B cell (primary cell): ENCODE data around the gene CRTAP. TPM values are rescaled to one million over a fixed set of nuclear protein-coding genes. Genes with fewer than 3 reads are reported as not detected.
"Not testable (repeated sequence)": the region's sequence is repeated elsewhere in the genome, so short reads cannot be mapped to it uniquely, and the experiment has no call there.

ENCODE experiments used
- ATAC-seq: fragments of 200-7000 bp; cut with Tn5 transposase; one replicate; pipeline ENCODE4 v1.10.0; 2021; ENCODE audit warnings: low read depth, mild to moderate bottlenecking, moderate number of reproducible peaks, moderate library complexity
- CTCF ChIA-PET: fragments of 350-600 bp; sonication (Branson Sonifier 250); formaldehyde crosslinking; loops from one replicate; lab custom pipeline; 2021; ENCODE audit warnings: antibody characterized with exemption, inconsistent platforms; lab: Charles Lee
- POLR2A ChIA-PET: fragments of 350-600 bp; sonication (Branson Sonifier 250); formaldehyde crosslinking; loops from one replicate; lab custom pipeline; 2021; ENCODE audit warnings: antibody characterized with exemption; lab: Charles Lee
- DNase-seq: peaks from one replicate; pipeline ENCODE4 v3.0.0; 2013
- H2AFZ ChIP-seq: 2 replicates; pipeline ENCODE4 v1.6.1; 2012; ENCODE audit warnings: mild to moderate bottlenecking, low read depth, low read length; ENCODE audit not compliant: insufficient read depth, poor library complexity, severe bottlenecking
- H3K27ac ChIP-seq, 2 donors: 1 replicate in 1 of 2; 2 replicates in 1 of 2; pipeline ENCODE4 v1.5.1; 2012 to 2013; ENCODE audit warnings: low read length in 2 of 2, mild to moderate bottlenecking in 2 of 2, moderate library complexity in 1 of 2
- H3K27me3 ChIP-seq, 4 experiments: fragments of 200-600 bp in 1 of 4; sonication (generic) in 1 of 4; replicated peaks in 1 of 4; 1 replicate in 2 of 4; 2 replicates in 2 of 4; pipeline versions ENCODE4 v1.6.1 to v1.7.0; 2013 to 2016; ENCODE audit warnings: low read length in 3 of 4, mild to moderate bottlenecking in 2 of 4, mixed read lengths in 1 of 4, moderate library complexity in 1 of 4; ENCODE audit not compliant: insufficient read depth in 4 of 4, control insufficient read depth in 3 of 4; ENCODE audit errors: control extremely low read depth in 1 of 4
- H3K36me3 ChIP-seq, 2 experiments: replicated peaks in 1 of 2; 1 replicate in 1 of 2; 2 replicates in 1 of 2; pipeline versions ENCODE4 v1.6.1 to v1.7.1; 2013; ENCODE audit warnings: low read length in 1 of 2; ENCODE audit not compliant: insufficient read depth in 2 of 2, control insufficient read depth in 1 of 2; ENCODE audit errors: control extremely low read depth in 1 of 2, extremely low read depth in 1 of 2
- H3K4me1 ChIP-seq, 2 donors: fragments of 200-600 bp in 1 of 2; sonication (generic) in 1 of 2; 1 replicate in 1 of 2; 2 replicates in 1 of 2; pipeline versions ENCODE4 v1.5.1 to v1.6.1; 2013 to 2017; ENCODE audit warnings: low read length in 2 of 2; ENCODE audit not compliant: control insufficient read depth in 2 of 2, insufficient read depth in 2 of 2
- H3K4me2 ChIP-seq: replicated peaks from 2 replicates; pipeline ENCODE3; 2012; ENCODE audit warnings: mild to moderate bottlenecking, low read depth, low read length; ENCODE audit not compliant: poor library complexity, severe bottlenecking
- H3K4me3 ChIP-seq, 5 experiments: fragments of 200-600 bp in 1 of 5; sonication (generic) in 1 of 5; 1 replicate in 3 of 5; 2 replicates in 2 of 5; pipeline versions ENCODE4 v1.5.1 to v1.7.0; 2011 to 2016; ENCODE audit warnings: low read length in 4 of 5, mild to moderate bottlenecking in 4 of 5, low read depth in 2 of 5, control low read depth in 1 of 5, moderate library complexity in 1 of 5; ENCODE audit not compliant: insufficient read depth in 1 of 5; ENCODE audit errors: control extremely low read depth in 1 of 5, extremely low read depth in 1 of 5
- H3K79me2 ChIP-seq: fragments of 200-600 bp; sonication (generic); one replicate; pipeline ENCODE4 v1.6.0; 2016; ENCODE audit warnings: low read length; ENCODE audit not compliant: control insufficient read depth, insufficient read depth
- H3K9ac ChIP-seq: fragments of 200-600 bp; sonication (generic); 2 replicates; pipeline ENCODE4 v1.6.1; 2017; ENCODE audit warnings: mild to moderate bottlenecking, low read length, moderate library complexity
- H3K9me3 ChIP-seq, 3 donors: one replicate each; pipeline versions ENCODE4 v1.6.1 to v1.7.1; 2013; ENCODE audit warnings: low read length in 2 of 3; ENCODE audit not compliant: control insufficient read depth in 2 of 3, insufficient read depth in 1 of 3; ENCODE audit errors: control extremely low read depth in 1 of 3
- H4K20me1 ChIP-seq: 2 replicates; pipeline ENCODE4 v1.6.0; 2012; ENCODE audit warnings: mild to moderate bottlenecking, low read length; ENCODE audit not compliant: insufficient read depth, control insufficient read depth, poor library complexity, severe bottlenecking
- H3K27ac Mint-ChIP-seq: one replicate; pipeline ENCODE4 v1.8.0; 2021; ENCODE audit warnings: mixed read lengths
- H3K27me3 Mint-ChIP-seq: one replicate; pipeline ENCODE4 v1.8.0; 2021; ENCODE audit warnings: mixed read lengths
- H3K4me1 Mint-ChIP-seq: one replicate; pipeline ENCODE4 v1.8.0; 2021; ENCODE audit warnings: mixed read lengths
- H3K4me3 Mint-ChIP-seq: one replicate; pipeline ENCODE4 v1.8.0; 2021; ENCODE audit warnings: mixed read lengths
- H3K9me3 Mint-ChIP-seq: one replicate; pipeline ENCODE4 v1.8.0; 2022; ENCODE audit warnings: mixed read lengths; ENCODE audit not compliant: insufficient read depth
- CTCF ChIP-seq: fragments of 200-600 bp; IDR thresholded peaks from one replicate; pipeline ENCODE4 v1.8.0; 2022; ENCODE audit warnings: antibody characterized with exemption, mild to moderate bottlenecking
- EZH2 ChIP-seq: IDR thresholded peaks from 2 replicates; pipeline ENCODE4 v1.6.1; 2012; ENCODE audit warnings: borderline replicate concordance, low read depth, mild to moderate bottlenecking, moderate library complexity, low read length; ENCODE audit not compliant: insufficient read depth, poor library complexity, severe bottlenecking
- WGBS: methylation state at CpG from one replicate; pipeline ENCODE4 v1.1.5; 2013; ENCODE audit warnings: missing lambda C conversion rate; ENCODE audit not compliant: insufficient coverage; 5-methylcytosine and 5-hydroxymethylcytosine counted together
- intact Hi-C: fragments of 100-400 bp; cut with micrococcal nuclease; formaldehyde crosslinking; loops from one replicate; pipeline ENCODE4 v1.10.0; 2022
- polyA plus RNA-seq: library from polyadenylated mRNA; depleted of rRNA; stranded (reverse); fragments of >200 nt; gene quantifications from 2 replicates; pipeline ENCODE4 v1.2.3, GENCODE V29; 2012
- total RNA-seq, 2 donors: library from RNA; stranded (reverse); fragments of 120-200 nt in 1 of 2; gene quantifications; 1 replicate in 1 of 2; 2 replicates in 1 of 2; pipeline versions ENCODE4 v1.2.3 to v1.2.4, GENCODE V29; 2013 to 2022

CRTAP gene
- total and polyA plus RNA-seq, 2 donors (not counting 1 experiment from before 2014, with no cell fraction given), result 20.3 to 55.0 TPM

DNA sequence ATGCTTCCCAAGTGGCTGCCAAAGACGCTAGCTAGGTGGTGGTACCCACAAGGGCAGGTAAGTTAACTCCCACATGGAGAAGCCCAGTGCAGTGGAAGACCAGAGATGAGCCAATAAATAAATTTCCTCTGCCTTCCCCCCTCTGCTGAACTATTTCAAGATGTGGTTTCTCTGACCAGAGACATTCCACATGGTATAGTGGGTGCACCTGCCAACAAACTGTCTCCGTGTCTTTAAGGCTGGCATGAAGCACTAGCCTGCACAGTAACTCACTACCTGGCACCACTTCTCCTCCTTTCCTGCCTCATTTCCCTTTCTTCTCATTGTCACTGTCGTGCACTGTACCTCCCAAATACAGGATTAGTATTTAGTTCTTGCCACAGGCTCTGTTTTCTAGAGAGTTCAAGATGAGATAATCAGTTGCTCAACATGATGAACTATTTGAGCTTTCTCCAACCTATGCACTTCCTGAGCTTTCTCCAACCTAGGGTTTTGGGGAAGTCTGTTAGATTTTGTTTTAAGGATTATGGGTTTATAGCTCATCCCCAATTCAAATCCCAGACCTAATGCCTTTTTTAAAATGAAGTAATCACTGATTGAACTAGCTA is 8.4 kb upstream of the CRTAP start:
- Mint-ChIP-seq H3K4me1 (peaks cover 19% of the 10 kb centered on the region), H3K9me3 (no peaks in the 10 kb centered on the region), H3K27ac (no peak overlapping the region), H3K4me3 (no peak overlapping the region), H3K27me3 (no peaks in the 10 kb centered on the region)
- POLR2A ChIA-PET, result no interaction called here
- TF ChIP-seq EZH2, result no peak
- no peak for TF ChIP-seq CTCF
- Histone ChIP-seq H3K4me1 (peaks cover 7 to 14% of the 10 kb centered on the region in 2 donors), H3K27ac (no peak overlapping the region), H3K36me3 (no peaks in the 10 kb centered on the region), H3K4me3 (no peak overlapping the region), H3K79me2 (peaks cover 5% of the 10 kb centered on the region), H3K9me3 (peaks cover 0 to 7% (median 5%) of the 10 kb centered on the region in 3 donors), H3K4me2 (no peak overlapping the region), H3K9ac (no peak overlapping the region), H2AFZ (no peak overlapping the region), H4K20me1 (no peaks in the 10 kb centered on the region), H3K27me3 (no peaks in the 10 kb centered on the region)
- DNase-seq (no peak), ATAC-seq (no peak)
- 73% methylated on average over 2 of the region's 3 CpGs for WGBS
- CTCF ChIA-PET, result interaction anchor here (1.6 to 2.6 kb wide), 2 partner anchors 8 to 26 kb away, joined by 7 to 11 read pairs; partner anchors contain the start of gene CRTAP
- intact Hi-C loops, result no loop called here

- not testable (repeated sequence) for H3K9ac ChIP-seq, H3K4me3 Mint-ChIP-seq
Measured at GRCh38 chr3:33106854-33107253, 7.0 kb upstream of the CRTAP start.

More at GRCh38 chr3:33106854-33107253, 7.0 kb upstream of the CRTAP start:
- H3K27ac Mint-ChIP-seq, H4K20me1 ChIP-seq, H3K9me3 Mint-ChIP-seq, H3K36me3 ChIP-seq, H3K27me3 Mint-ChIP-seq, H3K4me3 ChIP-seq, H2AFZ ChIP-seq, intact Hi-C loops, H3K9me3 ChIP-seq, H3K27me3 ChIP-seq, H3K79me2 ChIP-seq: not testable (repeated sequence)
- ChIA-PET POLR2A (interaction anchor here (0.6 kb wide), 1 partner anchor 591 kb away, joined by 4 read pairs; no protein-coding TSS in a partner anchor), CTCF (interaction anchor here (1.4 kb wide), 1 partner anchor 25 kb away, joined by 3 read pairs; no protein-coding TSS in a partner anchor)
- H3K27ac ChIP-seq, result peak overlapping the region in 1 of 2 donors; percentile 2
- no CpG with 5 or more reads among the region's 2 CpGs for WGBS
- peak; percentile 65 for DNase-seq
- H3K4me1 ChIP-seq, result peaks cover 20 to 27% of the 10 kb centered on the region in 2 donors
- peaks cover 29% of the 10 kb centered on the region for H3K4me1 Mint-ChIP-seq
- peak; percentile 84 for ATAC-seq
- peak overlapping the region; percentile 45 for H3K4me2 ChIP-seq
